Psoas muscle (tissue), 8 donors: ENCODE measurements around the gene CLCN5. TPM values are rescaled to one million over a fixed set of nuclear protein-coding genes. Genes with fewer than 3 reads are reported as not detected.

Source experiments
- ATAC-seq, 4 donors: fragments of 200-7000 bp; cut with Tn5 transposase; one replicate each; pipeline ENCODE4 v1.9.1; 2020; ENCODE audit warnings: moderate library complexity in 3 of 4, mild to moderate bottlenecking in 2 of 4
- DNase-seq, 2 donors: peaks; one replicate each; pipeline ENCODE4 v3.0.0-alpha.2; 2020
- H3K27ac ChIP-seq: fragments of 200-600 bp; one replicate; pipeline ENCODE4 v1.8.0; 2022
- H3K27me3 ChIP-seq, 3 donors: fragments of 200-600 bp in 1 of 3; one replicate each; pipeline versions ENCODE4 v1.6.1 to v1.8.0; 2013 to 2022; ENCODE audit warnings: low read length in 2 of 3, mild to moderate bottlenecking in 2 of 3, moderate library complexity in 1 of 3; ENCODE audit not compliant: insufficient read depth in 3 of 3
- H3K36me3 ChIP-seq, 2 donors: fragments of 200-600 bp in 1 of 2; one replicate each; pipeline versions ENCODE4 v1.6.1 to v1.8.0; 2013 to 2022; ENCODE audit warnings: low read depth in 1 of 2, mild to moderate bottlenecking in 1 of 2, moderate library complexity in 1 of 2; ENCODE audit not compliant: insufficient read depth in 1 of 2
- H3K4me1 ChIP-seq: fragments of 200-600 bp; one replicate; pipeline ENCODE4 v1.8.0; 2022
- H3K4me3 ChIP-seq: fragments of 200-600 bp; one replicate; pipeline ENCODE4 v1.8.0; 2022; ENCODE audit warnings: mild to moderate bottlenecking
- H3K9me3 ChIP-seq: fragments of 200-600 bp; one replicate; pipeline ENCODE4 v1.8.0; 2022
- WGBS, 3 donors: extraction: QIAGEN DNeasy Blood & Tissue Kit; methylation state at CpG; one replicate each; pipeline versions ENCODE4 v1.1.6 to v1.1.7; 2013; 5-methylcytosine and 5-hydroxymethylcytosine counted together
- intact Hi-C, 2 donors: fragments of 100-400 bp; cut with DNase I; formaldehyde crosslinking; loops; one replicate each; pipeline versions ENCODE4 v1.11.0 to v1.14.2; 2022
- polyA plus RNA-seq, 3 donors: library from polyadenylated mRNA; stranded (reverse); fragments of 200-250 nt; gene quantifications; one replicate each; pipeline ENCODE4 v1.2.3, GENCODE V29; 2013
- total RNA-seq, 4 donors: library from RNA; stranded (reverse); fragmentation: NEBNext Ultra II Directional in 2 of 4; extraction: Animal tissue kit (Norgen Biotek cat#: 25700) in 2 of 4; gene quantifications; one replicate each; pipeline versions ENCODE4 v1.2.1 to v1.2.4, GENCODE V29; 2021 to 2023
- TF ChIP-seq, protein P1 (sequence below): fragments of 200-600 bp; IDR thresholded peaks from one replicate; pipeline ENCODE4 v1.8.0; 2022; ENCODE audit warnings: antibody characterized with exemption
- donor health status: healthy with polysubstance abuse.
- donor health status: DM: no; HTN: no; CAD: no; lungs with moderate emphysema.
- donor health status: Bipolar disorder and iron deficiency.
- donor health status: healthy.
- donor health status: DM: yes; HTN: yes; CAD: no.
- donor health status: DM: no; HTN: no; CAD: no.
- donor health status: DM: no; HTN: no; CAD: no.
- donor health status: DM: yes; HTN: yes; CAD: no.

CLCN5 gene
- total and polyA plus RNA-seq, 7 donors, result 1.9 to 11.3 (median 6.5) TPM

DNA sequence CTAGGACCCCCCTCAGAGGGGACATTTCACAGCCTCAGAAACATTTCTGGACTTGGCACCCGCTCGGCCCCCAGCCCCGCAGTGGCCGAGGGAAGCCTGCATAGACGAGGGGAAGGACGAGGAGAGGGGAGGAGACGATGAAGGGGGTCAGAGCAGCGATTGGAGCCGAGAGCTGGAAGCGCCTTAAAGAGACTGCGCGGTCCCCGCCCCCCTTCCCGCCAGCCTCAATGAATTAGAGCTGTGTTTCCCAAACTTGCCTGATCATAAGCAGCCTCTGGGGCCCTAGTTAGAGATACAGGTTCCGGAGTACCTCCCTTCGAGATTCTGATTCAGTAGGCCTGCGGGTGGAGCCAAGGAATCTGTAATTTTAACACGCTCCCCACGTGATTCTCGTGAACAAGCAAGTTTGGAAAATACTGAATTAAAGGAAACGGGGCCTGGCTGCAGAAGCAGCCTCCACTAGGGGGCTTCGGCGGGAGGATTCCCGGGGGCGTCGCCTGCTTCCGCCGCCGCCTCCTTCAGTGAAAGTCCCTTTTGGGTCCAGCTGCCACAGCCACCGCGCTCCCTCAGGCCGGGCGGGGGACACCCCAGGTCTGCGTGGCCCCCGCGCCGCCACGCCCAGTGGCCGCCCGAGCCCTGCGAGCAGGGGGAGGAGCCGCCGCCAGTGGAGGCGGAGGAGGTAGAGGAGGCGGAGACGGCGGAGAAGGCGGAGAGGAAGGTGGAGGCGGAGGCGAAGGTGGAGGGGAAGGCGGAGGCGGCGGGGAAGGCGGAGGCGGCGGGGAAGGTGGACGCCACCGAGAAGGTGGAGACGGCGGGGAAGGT is 43.4 kb upstream of the CLCN5 start, which contains the start of gene USP27X:
Gene USP27X, plus strand, starts transcription at position 651 of the 822 bp plus-strand sequence. CDS start 824 bp downstream, outside the sequence.
- Histone ChIP-seq H3K4me3 (peak within 1 kb of the TSS; percentile 70), H3K27me3 (peaks cover 0 to 3% (median 0%) of the 10 kb centered on the region in 3 donors), H3K27ac (peak within 1 kb of the TSS; percentile 80), H3K36me3 (no peaks in the 10 kb centered on the region), H3K9me3 (no peaks in the 10 kb centered on the region), H3K4me1 (no peaks in the 10 kb centered on the region)
- peak; percentile 89 to 96 (median 93) for ATAC-seq
- 0 to 26% (median 1%) methylated on average over 31 to 59 of the region's 60 CpGs for WGBS, 3 donors
- TF ChIP-seq, protein P1, sequence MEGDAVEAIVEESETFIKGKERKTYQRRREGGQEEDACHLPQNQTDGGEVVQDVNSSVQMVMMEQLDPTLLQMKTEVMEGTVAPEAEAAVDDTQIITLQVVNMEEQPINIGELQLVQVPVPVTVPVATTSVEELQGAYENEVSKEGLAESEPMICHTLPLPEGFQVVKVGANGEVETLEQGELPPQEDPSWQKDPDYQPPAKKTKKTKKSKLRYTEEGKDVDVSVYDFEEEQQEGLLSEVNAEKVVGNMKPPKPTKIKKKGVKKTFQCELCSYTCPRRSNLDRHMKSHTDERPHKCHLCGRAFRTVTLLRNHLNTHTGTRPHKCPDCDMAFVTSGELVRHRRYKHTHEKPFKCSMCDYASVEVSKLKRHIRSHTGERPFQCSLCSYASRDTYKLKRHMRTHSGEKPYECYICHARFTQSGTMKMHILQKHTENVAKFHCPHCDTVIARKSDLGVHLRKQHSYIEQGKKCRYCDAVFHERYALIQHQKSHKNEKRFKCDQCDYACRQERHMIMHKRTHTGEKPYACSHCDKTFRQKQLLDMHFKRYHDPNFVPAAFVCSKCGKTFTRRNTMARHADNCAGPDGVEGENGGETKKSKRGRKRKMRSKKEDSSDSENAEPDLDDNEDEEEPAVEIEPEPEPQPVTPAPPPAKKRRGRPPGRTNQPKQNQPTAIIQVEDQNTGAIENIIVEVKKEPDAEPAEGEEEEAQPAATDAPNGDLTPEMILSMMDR, result peak; percentile 36
- intact Hi-C loops, result no loop called here
- peak; percentile 71 to 86 for DNase-seq

DNA sequence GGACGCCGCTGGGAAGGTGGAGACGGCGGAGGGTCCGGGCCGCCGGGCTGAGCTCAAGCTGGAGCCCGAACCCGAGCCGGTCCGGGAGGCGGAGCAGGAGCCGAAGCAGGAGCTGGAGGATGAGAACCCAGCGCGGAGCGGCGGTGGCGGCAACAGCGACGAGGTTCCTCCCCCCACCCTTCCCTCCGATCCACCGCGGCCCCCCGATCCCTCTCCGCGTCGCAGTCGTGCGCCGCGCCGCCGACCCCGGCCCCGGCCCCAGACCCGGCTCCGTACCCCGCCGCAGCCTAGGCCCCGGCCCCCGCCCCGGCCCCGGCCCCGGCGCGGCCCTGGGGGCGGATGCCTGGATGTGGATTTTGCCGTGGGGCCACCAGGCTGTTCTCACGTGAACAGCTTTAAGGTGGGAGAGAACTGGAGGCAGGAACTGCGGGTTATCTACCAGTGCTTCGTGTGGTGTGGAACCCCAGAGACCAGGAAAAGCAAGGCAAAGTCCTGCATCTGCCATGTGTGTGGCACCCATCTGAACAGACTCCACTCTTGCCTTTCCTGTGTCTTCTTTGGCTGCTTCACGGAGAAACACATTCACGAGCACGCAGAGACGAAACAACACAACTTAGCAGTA is 42.6 kb upstream of the CLCN5 start:
- intact Hi-C loops, result loop anchor here in 1 of 2 donors (5.0 kb wide), 1 partner anchor 38 kb away; no protein-coding TSS in a partner anchor
- WGBS, 3 donors, result 4 to 43% (median 29%) methylated on average over 6 to 55 of the region's 55 CpGs
- H3K9me3 ChIP-seq, result no peaks in the 10 kb centered on the region

DNA sequence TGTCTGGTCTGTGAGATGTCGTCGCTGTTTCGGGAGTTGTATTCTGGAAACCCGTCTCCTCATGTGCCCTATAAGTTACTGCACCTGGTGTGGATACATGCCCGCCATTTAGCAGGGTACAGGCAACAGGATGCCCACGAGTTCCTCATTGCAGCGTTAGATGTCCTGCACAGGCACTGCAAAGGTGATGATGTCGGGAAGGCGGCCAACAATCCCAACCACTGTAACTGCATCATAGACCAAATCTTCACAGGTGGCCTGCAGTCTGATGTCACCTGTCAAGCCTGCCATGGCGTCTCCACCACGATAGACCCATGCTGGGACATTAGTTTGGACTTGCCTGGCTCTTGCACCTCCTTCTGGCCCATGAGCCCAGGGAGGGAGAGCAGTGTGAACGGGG is 41.7 kb upstream of the CLCN5 start:
- DNase-seq (no peak), ATAC-seq (no peak)
- 81 to 96% (median 96%) methylated on average over 12 of the region's 12 CpGs for WGBS, 3 donors

More for the DNA sequence above, 42.6 kb upstream of the CLCN5 start:
- DNase-seq (no peak), ATAC-seq (peak in 2 of 4 donors; percentile 13 to 19)
- Histone ChIP-seq H3K27ac (peak overlapping the region; percentile 80), H3K36me3 (no peaks in the 10 kb centered on the region), H3K27me3 (no peaks in the 10 kb centered on the region), H3K4me1 (no peaks in the 10 kb centered on the region), H3K4me3 (peak overlapping the region; percentile 70)
- TF ChIP-seq, protein P1, result no peak

GRCh38 chrX:49884290-49884862 is 38.0 kb upstream of the CLCN5 start:
- Histone ChIP-seq H3K27me3 (peaks cover 0 to 8% (median 0%) of the 10 kb centered on the region in 3 donors), H3K27ac (no peak overlapping the region), H3K9me3 (no peaks in the 10 kb centered on the region), H3K4me3 (no peak overlapping the region), H3K36me3 (no peaks in the 10 kb centered on the region), H3K4me1 (no peaks in the 10 kb centered on the region)
- TF ChIP-seq, protein P1, result peak; percentile 63
- DNase-seq, result peak; percentile 59 to 69
- intact Hi-C loops, result loop anchor here in 1 of 2 donors (5.0 kb wide), 1 partner anchor 33 kb away; no protein-coding TSS in a partner anchor
- WGBS, 3 donors, result 27 to 49% (median 40%) methylated on average over 7 of the region's 7 CpGs
- ATAC-seq, result peak in 3 of 4 donors; percentile 46 to 63 (median 57)

More for the DNA sequence above, 41.7 kb upstream of the CLCN5 start:
- TF ChIP-seq, protein P1, result no peak
- Histone ChIP-seq H3K36me3 (no peaks in the 10 kb centered on the region), H3K27ac (no peak overlapping the region), H3K4me1 (no peaks in the 10 kb centered on the region), H3K9me3 (no peaks in the 10 kb centered on the region), H3K4me3 (peak overlapping the region; percentile 70), H3K27me3 (no peaks in the 10 kb centered on the region)
- intact Hi-C loops, result loop anchor here in 1 of 2 donors (5.0 kb wide), 1 partner anchor 37 kb away; no protein-coding TSS in a partner anchor
